ENCODE results near the gene ABCD1. TPM values are rescaled to one million over a fixed set of nuclear protein-coding genes. Genes with fewer than 3 reads are reported as not detected.

The ABCD1 gene
- total RNA-seq, 2 experiments from 2014 or later, result 8.6 to 9.2 TPM

- Mint-ChIP-seq H3K9me3 (no peaks in the 10 kb centered on the region), H3K36me3 (ENCODE audit: low read depth) (peaks cover 29% of the 10 kb centered on the region), H3K4me1 (ENCODE audit: low read depth) (peaks cover 26% of the 10 kb centered on the region), H3K4me3 (no peak overlapping the region), H3K27me3 (no peaks in the 10 kb centered on the region), H3K27ac (no peak overlapping the region)
- ChIA-PET POLR2A (no interaction called here), CTCF (no interaction called here)
- DNase-seq (no peak), ATAC-seq (ENCODE audit: poor library complexity) (no peak)
- Histone ChIP-seq H3K4me1 (ENCODE audit: insufficient read depth, low read length) (peaks cover 25% of the 10 kb centered on the region), H3K36me3 (ENCODE audit: insufficient read depth, low read length) (peaks cover 10% of the 10 kb centered on the region), H3K9me3 (ENCODE audit: control insufficient read depth in 1 of 2, insufficient read depth in 1 of 2, low read length in 2 of 2) (no peaks in the 10 kb centered on the region), H3K4me3 (ENCODE audit: low read length) (no peak overlapping the region), H3K27me3 (ENCODE audit: control insufficient read depth in 1 of 2, insufficient read depth in 2 of 2, low read length in 2 of 2) (no peaks in the 10 kb centered on the region), H3K27ac (ENCODE audit: low read depth in 1 of 2, low read length in 2 of 2) (no peak overlapping the region)
- intact Hi-C loops (cut with DNase I, micrococcal nuclease), result no loop called here
- no peak for TF ChIP-seq CTCF (IDR thresholded peaks at IDR 0.05)
Observed at GRCh38 chrX:153731845-153732215, 7.2 kb downstream of the ABCD1 start.

- H3K27ac ChIP-seq (ENCODE audit: low read depth in 1 of 2, low read length in 2 of 2), result no peak overlapping the region
- ATAC-seq (ENCODE audit: poor library complexity) (no peak), DNase-seq (peak in 2 of 14 experiments; percentile 43 to 54)
- Mint-ChIP-seq H3K27me3 (no peaks in the 10 kb centered on the region), H3K4me1 (ENCODE audit: low read depth) (peaks cover 20% of the 10 kb centered on the region), H3K9me3 (no peaks in the 10 kb centered on the region), H3K36me3 (ENCODE audit: low read depth) (peaks cover 29% of the 10 kb centered on the region), H3K27ac (no peak overlapping the region), H3K4me3 (no peak overlapping the region)
- peaks cover 19% of the 10 kb centered on the region for H3K4me1 ChIP-seq (ENCODE audit: insufficient read depth, low read length)
- peaks cover 12% of the 10 kb centered on the region for H3K36me3 ChIP-seq (ENCODE audit: insufficient read depth, low read length)
- ChIA-PET POLR2A (no interaction called here), CTCF (no interaction called here)
- H3K9me3 ChIP-seq (ENCODE audit: control insufficient read depth in 1 of 2, insufficient read depth in 1 of 2, low read length in 2 of 2), result no peaks in the 10 kb centered on the region
- intact Hi-C loops (cut with DNase I, micrococcal nuclease), result no loop called here
- no peak overlapping the region for H3K4me3 ChIP-seq (ENCODE audit: low read length)
- H3K27me3 ChIP-seq (ENCODE audit: control insufficient read depth in 1 of 2, insufficient read depth in 2 of 2, low read length in 2 of 2), result no peaks in the 10 kb centered on the region
- no peak for TF ChIP-seq CTCF (IDR thresholded peaks at IDR 0.05)
Observed at GRCh38 chrX:153732401-153732800, 7.7 kb downstream of the ABCD1 start.

GRCh38 chrX:153733651-153734240 lies 9.1 kb downstream of the ABCD1 start:
- no peak for TF ChIP-seq CTCF (IDR thresholded peaks at IDR 0.05)
- Histone ChIP-seq H3K4me1 (ENCODE audit: insufficient read depth, low read length) (peaks cover 8% of the 10 kb centered on the region), H3K4me3 (ENCODE audit: low read length) (no peak overlapping the region), H3K9me3 (ENCODE audit: control insufficient read depth in 1 of 2, insufficient read depth in 1 of 2, low read length in 2 of 2) (no peaks in the 10 kb centered on the region), H3K27me3 (ENCODE audit: control insufficient read depth in 1 of 2, insufficient read depth in 2 of 2, low read length in 2 of 2) (no peaks in the 10 kb centered on the region), H3K36me3 (ENCODE audit: insufficient read depth, low read length) (peaks cover 12% of the 10 kb centered on the region), H3K27ac (ENCODE audit: low read depth in 1 of 2, low read length in 2 of 2) (no peak overlapping the region)
- intact Hi-C loops (cut with DNase I, micrococcal nuclease), result no loop called here
- POLR2A ChIA-PET, result no interaction called here
- peaks cover 29% of the 10 kb centered on the region for H3K36me3 Mint-ChIP-seq (ENCODE audit: low read depth)
- no peaks in the 10 kb centered on the region for H3K27me3 Mint-ChIP-seq
- no peak overlapping the region for H3K4me3 Mint-ChIP-seq
- peaks cover 15% of the 10 kb centered on the region for H3K4me1 Mint-ChIP-seq (ENCODE audit: low read depth)
- no peaks in the 10 kb centered on the region for H3K9me3 Mint-ChIP-seq
- ATAC-seq (ENCODE audit: poor library complexity) (no peak), DNase-seq (no peak)
- CTCF ChIA-PET, result no interaction called here
- H3K27ac Mint-ChIP-seq, result no peak overlapping the region

Measured in CD4-positive, alpha-beta T cell (primary cell).